Measurements from ENCODE around the gene NCF2.

The NCF2 gene

DNA sequence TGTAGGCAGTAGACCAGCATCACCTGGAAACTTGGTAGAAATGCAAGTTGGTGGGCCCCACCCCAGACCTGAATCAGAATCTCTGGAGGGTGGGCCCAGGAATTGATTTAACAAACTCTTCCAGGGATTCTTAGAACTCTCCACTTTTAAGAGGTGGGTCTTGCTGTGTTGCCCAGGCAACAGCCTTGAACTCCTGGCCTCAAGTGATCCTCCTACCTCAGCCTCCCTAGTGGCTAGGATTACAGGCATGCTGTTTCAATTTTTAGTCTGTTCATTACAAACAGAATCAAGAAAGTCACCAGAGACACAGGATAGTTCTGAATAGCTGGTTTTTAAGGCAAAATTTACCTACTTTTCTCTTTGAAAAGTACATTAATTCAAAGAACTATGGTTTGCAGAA is 31.2 kb downstream of the NCF2 start:
- TF ChIP-seq CTCF (IDR thresholded peaks at IDR 0.05; ENCODE audit: insufficient read depth, low read length): no peak
- TF ChIP-seq GABPA (IDR thresholded peaks at IDR 0.05; ENCODE audit: low read depth): no peak
- TF ChIP-seq, protein P1, sequence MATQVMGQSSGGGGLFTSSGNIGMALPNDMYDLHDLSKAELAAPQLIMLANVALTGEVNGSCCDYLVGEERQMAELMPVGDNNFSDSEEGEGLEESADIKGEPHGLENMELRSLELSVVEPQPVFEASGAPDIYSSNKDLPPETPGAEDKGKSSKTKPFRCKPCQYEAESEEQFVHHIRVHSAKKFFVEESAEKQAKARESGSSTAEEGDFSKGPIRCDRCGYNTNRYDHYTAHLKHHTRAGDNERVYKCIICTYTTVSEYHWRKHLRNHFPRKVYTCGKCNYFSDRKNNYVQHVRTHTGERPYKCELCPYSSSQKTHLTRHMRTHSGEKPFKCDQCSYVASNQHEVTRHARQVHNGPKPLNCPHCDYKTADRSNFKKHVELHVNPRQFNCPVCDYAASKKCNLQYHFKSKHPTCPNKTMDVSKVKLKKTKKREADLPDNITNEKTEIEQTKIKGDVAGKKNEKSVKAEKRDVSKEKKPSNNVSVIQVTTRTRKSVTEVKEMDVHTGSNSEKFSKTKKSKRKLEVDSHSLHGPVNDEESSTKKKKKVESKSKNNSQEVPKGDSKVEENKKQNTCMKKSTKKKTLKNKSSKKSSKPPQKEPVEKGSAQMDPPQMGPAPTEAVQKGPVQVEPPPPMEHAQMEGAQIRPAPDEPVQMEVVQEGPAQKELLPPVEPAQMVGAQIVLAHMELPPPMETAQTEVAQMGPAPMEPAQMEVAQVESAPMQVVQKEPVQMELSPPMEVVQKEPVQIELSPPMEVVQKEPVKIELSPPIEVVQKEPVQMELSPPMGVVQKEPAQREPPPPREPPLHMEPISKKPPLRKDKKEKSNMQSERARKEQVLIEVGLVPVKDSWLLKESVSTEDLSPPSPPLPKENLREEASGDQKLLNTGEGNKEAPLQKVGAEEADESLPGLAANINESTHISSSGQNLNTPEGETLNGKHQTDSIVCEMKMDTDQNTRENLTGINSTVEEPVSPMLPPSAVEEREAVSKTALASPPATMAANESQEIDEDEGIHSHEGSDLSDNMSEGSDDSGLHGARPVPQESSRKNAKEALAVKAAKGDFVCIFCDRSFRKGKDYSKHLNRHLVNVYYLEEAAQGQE (IDR thresholded peaks at IDR 0.05; ENCODE audit: insufficient replicate concordance, low read depth): no peak
- no peak for TF ChIP-seq POLR2AphosphoS5 (IDR thresholded peaks at IDR 0.05; ENCODE audit: low read depth)
- TF ChIP-seq SPI1 (IDR thresholded peaks at IDR 0.05; ENCODE audit: borderline replicate concordance, low read depth): no peak
- H3K4me3 ChIP-seq (replicated peaks; ENCODE audit: insufficient read depth, low read length): no peak overlapping the region
- DNase-seq (ENCODE audit: low read depth in 1 of 2, low spot score in 1 of 2): no peak
- no peak overlapping the region for H3K27ac ChIP-seq (replicated peaks)
- no peaks in the 10 kb centered on the region for H3K27me3 ChIP-seq (ENCODE audit: insufficient read depth, poor library complexity, severe bottlenecking)

DNA sequence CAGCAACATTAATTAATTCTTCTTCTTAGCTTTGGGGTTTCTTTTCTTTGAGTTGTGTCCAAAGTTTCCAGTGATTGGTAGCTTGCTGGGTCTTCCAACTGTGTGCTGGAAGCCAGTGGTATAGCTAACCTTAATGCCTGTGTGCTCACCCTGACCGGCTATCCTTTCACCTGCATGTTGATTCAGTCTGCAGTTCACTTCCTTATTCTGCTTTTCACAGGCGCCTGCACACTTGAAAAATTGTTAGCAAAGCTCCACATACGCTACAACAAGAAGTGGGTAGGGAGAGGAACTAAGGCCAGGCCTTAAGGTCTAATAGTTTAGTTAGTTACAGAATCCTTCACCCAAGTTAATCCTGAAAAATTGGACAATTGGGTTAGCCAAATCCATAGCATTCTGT is 35.7 kb downstream of the NCF2 start:
- peak in 1 of 2 experiments; percentile 71 for DNase-seq (ENCODE audit: low read depth in 1 of 2, low spot score in 1 of 2)
- no peak overlapping the region for H3K4me3 ChIP-seq (replicated peaks; ENCODE audit: insufficient read depth, low read length)
- TF ChIP-seq SPI1 (IDR thresholded peaks at IDR 0.05; ENCODE audit: borderline replicate concordance, low read depth): peak; percentile 93
- no peak for TF ChIP-seq CTCF (IDR thresholded peaks at IDR 0.05; ENCODE audit: insufficient read depth, low read length)
- TF ChIP-seq POLR2AphosphoS5 (IDR thresholded peaks at IDR 0.05; ENCODE audit: low read depth): no peak
- TF ChIP-seq, protein P1 (IDR thresholded peaks at IDR 0.05; ENCODE audit: insufficient replicate concordance, low read depth): no peak
- TF ChIP-seq GABPA (IDR thresholded peaks at IDR 0.05; ENCODE audit: low read depth): no peak
- no peak overlapping the region for H3K27ac ChIP-seq (replicated peaks)
- no peaks in the 10 kb centered on the region for H3K27me3 ChIP-seq (ENCODE audit: insufficient read depth, poor library complexity, severe bottlenecking)

- H3K27ac ChIP-seq (replicated peaks): no peak overlapping the region; the same call in 1 of the 2 replicates
- no peak for DNase-seq (ENCODE audit: low read depth in 1 of 2, low spot score in 1 of 2)
- H3K4me3 ChIP-seq (replicated peaks; ENCODE audit: insufficient read depth, low read length): no peak overlapping the region
- H3K27me3 ChIP-seq (ENCODE audit: insufficient read depth, poor library complexity, severe bottlenecking): no peaks in the 10 kb centered on the region
- TF ChIP-seq SPI1 (IDR thresholded peaks at IDR 0.05; ENCODE audit: borderline replicate concordance, low read depth) (no peak), GABPA (IDR thresholded peaks at IDR 0.05; ENCODE audit: low read depth) (no peak), POLR2AphosphoS5 (IDR thresholded peaks at IDR 0.05; ENCODE audit: low read depth) (no peak), CTCF (IDR thresholded peaks at IDR 0.05; ENCODE audit: insufficient read depth, low read length) (no peak)
- TF ChIP-seq, protein P1 (IDR thresholded peaks at IDR 0.05; ENCODE audit: insufficient replicate concordance, low read depth): no peak
Measured at GRCh38 chr1:183553764-183554163, 36.5 kb downstream of the NCF2 start.
